ENCODE measurements around the gene TRAF2. TPM values are rescaled to one million over a fixed set of nuclear protein-coding genes. Genes with fewer than 3 reads are reported as not detected.

Gene TRAF2
- total and polyA plus RNA-seq, 2 of the 13 experiments (the other 11 are each of a cell fraction or from before 2014, with no cell fraction given): 12.4 to 13.6 TPM

- TF ChIP-seq ZNF318 (CRISPR knock-in tag; IDR thresholded peaks at IDR 0.05) (no peak), HCFC1 (IDR thresholded peaks at IDR 0.05; ENCODE audit: low read depth, low read length) (no peak), MXD3 (CRISPR knock-in tag; IDR thresholded peaks at IDR 0.05) (no peak), GATA4 (IDR thresholded peaks at IDR 0.05; ENCODE audit: borderline replicate concordance, low read depth) (no peak)
Measured at GRCh38 chr9:136952321-136952850, 66.1 kb downstream of the TRAF2 start (continued).
